Esophagus squamous epithelium (tissue), 5 donors: ENCODE data around the gene TTC31. TPM values are rescaled to one million over a fixed set of nuclear protein-coding genes. Genes with fewer than 3 reads are reported as not detected.

Experiments used
- DNase-seq: peaks from one replicate; lab custom pipeline; 2025; lab: John Stamatoyannopoulos, UW
- H3K27ac ChIP-seq, 4 donors: fragments of 200-600 bp; sonication (generic); one replicate each; pipeline ENCODE4 v1.5.1; 2016 to 2019; ENCODE audit warnings: mild to moderate bottlenecking in 1 of 4
- H3K27me3 ChIP-seq, 4 donors: fragments of 200-600 bp; sonication (generic); 1 replicate in 3 of 4; 2 replicates in 1 of 4; pipeline versions ENCODE4 v1.5.1 to v1.6.0; 2017 to 2021; ENCODE audit warnings: antibody characterized with exemption in 1 of 4
- H3K36me3 ChIP-seq, 3 donors: fragments of 200-600 bp; sonication (generic); one replicate each; pipeline ENCODE4 v1.5.1; 2016 to 2019
- H3K4me1 ChIP-seq, 3 donors: fragments of 200-600 bp; sonication (generic); one replicate each; pipeline ENCODE4 v1.5.1; 2017 to 2019
- H3K4me3 ChIP-seq, 4 donors: fragments of 200-600 bp; sonication (generic); 1 replicate in 3 of 4; 2 replicates in 1 of 4; pipeline ENCODE4 v1.5.1; 2016 to 2019; ENCODE audit warnings: mild to moderate bottlenecking in 2 of 4, moderate library complexity in 1 of 4
- H3K9me3 ChIP-seq, 3 donors: fragments of 200-600 bp; sonication (generic); one replicate each; pipeline ENCODE4 v1.5.1; 2016 to 2019
- CTCF ChIP-seq, 6 experiments: fragments of 450-650 bp in 4 of 6; fragments of 200-600 bp in 2 of 6; sonication (generic) in 2 of 6; IDR thresholded peaks; one replicate each; pipeline ENCODE4 v1.5.1; 2016 to 2019; ENCODE audit warnings: antibody characterized with exemption in 6 of 6, mild to moderate bottlenecking in 4 of 6, moderate library complexity in 4 of 6
- POLR2A ChIP-seq, 4 donors: fragments of 450-650 bp; IDR thresholded peaks; one replicate each; pipeline ENCODE4 v1.6.1; 2017; ENCODE audit warnings: antibody characterized with exemption in 4 of 4, mild to moderate bottlenecking in 4 of 4, moderate library complexity in 3 of 4
- WGBS, 2 donors: methylation state at CpG; one replicate each; pipeline ENCODE4 v1.1.5; 2018; 5-methylcytosine and 5-hydroxymethylcytosine counted together
- intact Hi-C: fragments of 100-400 bp; cut with DNase I; formaldehyde crosslinking; loops from one replicate; pipeline ENCODE4 v1.15.0; 2022
- total RNA-seq, 4 donors: library from RNA; depleted of rRNA; stranded (reverse); fragments of >200 nt; gene quantifications; one replicate each; pipeline ENCODE4 v1.1.0, GENCODE V29; 2016
- donor health status: DM: yes; HTN: yes; CAD: no.

The TTC31 gene
- total RNA-seq, 4 donors from 2014 or later = 11.2 to 27.7 (median 17.5) TPM

- 81 to 86% methylated on average over 9 of the region's 9 CpGs for WGBS, 2 donors
- Histone ChIP-seq H3K4me1 (peaks cover under 1 to 8% (median 2%) of the 10 kb centered on the region in 3 donors), H3K9me3 (no peaks in the 10 kb centered on the region), H3K27ac (no peak overlapping the region), H3K27me3 (no peaks in the 10 kb centered on the region), H3K4me3 (no peak overlapping the region), H3K36me3 (peaks cover 20 to 87% (median 21%) of the 10 kb centered on the region in 3 donors)
- TF ChIP-seq CTCF (IDR thresholded peaks at IDR 0.05) = no peak
- no peak for TF ChIP-seq POLR2A (IDR thresholded peaks at IDR 0.05)
- no peak for DNase-seq
- intact Hi-C loops = loop anchor here (10.0 kb wide), 1 partner anchor 96 kb away; no protein-coding TSS in a partner anchor
Observed at GRCh38 chr2:74488643-74489481, 6.0 kb downstream of the TTC31 start.

- no peak for DNase-seq
- intact Hi-C loops = loop anchor here (10.0 kb wide), 1 partner anchor 95 kb away; no protein-coding TSS in a partner anchor
- Histone ChIP-seq H3K9me3 (no peaks in the 10 kb centered on the region), H3K4me3 (no peak overlapping the region), H3K4me1 (no peaks in the 10 kb centered on the region), H3K27me3 (no peaks in the 10 kb centered on the region), H3K36me3 (peaks cover 20 to 94% (median 21%) of the 10 kb centered on the region in 3 donors), H3K27ac (no peak overlapping the region)
- TF ChIP-seq POLR2A (IDR thresholded peaks at IDR 0.05) (no peak), CTCF (IDR thresholded peaks at IDR 0.05) (no peak)
- WGBS, 2 donors = 93% methylated on average over 4 to 6 of the region's 9 CpGs
Observed at GRCh38 chr2:74489906-74490305, 7.0 kb downstream of the TTC31 start.

GRCh38 chr2:74491648-74492544 is 9.0 kb downstream of the TTC31 start:
- intact Hi-C loops = no loop called here
- TF ChIP-seq CTCF (IDR thresholded peaks at IDR 0.05) = no peak
- no peak for TF ChIP-seq POLR2A (IDR thresholded peaks at IDR 0.05)
- Histone ChIP-seq H3K27ac (no peak overlapping the region), H3K9me3 (no peaks in the 10 kb centered on the region), H3K36me3 (peaks cover 20 to 75% (median 21%) of the 10 kb centered on the region in 3 donors), H3K4me1 (no peaks in the 10 kb centered on the region), H3K4me3 (no peak overlapping the region), H3K27me3 (peaks cover 0 to 5% (median 0%) of the 10 kb centered on the region in 4 donors)
- no peak for DNase-seq
- WGBS, 2 donors = 88 to 92% methylated on average over 5 to 8 of the region's 12 CpGs

GRCh38 chr2:74493546-74493945 is 10.7 kb downstream of the TTC31 start:
- H3K27ac ChIP-seq = no peak overlapping the region
- H3K27me3 ChIP-seq = peaks cover 0 to 21% (median 7%) of the 10 kb centered on the region in 4 donors
- WGBS, 2 donors = 85% methylated on average over 3 of the region's 3 CpGs
- TF ChIP-seq CTCF (IDR thresholded peaks at IDR 0.05) (no peak), POLR2A (IDR thresholded peaks at IDR 0.05) (no peak)
- peaks cover 20 to 59% (median 21%) of the 10 kb centered on the region in 3 donors for H3K36me3 ChIP-seq
- intact Hi-C loops = no loop called here
- H3K9me3 ChIP-seq = no peaks in the 10 kb centered on the region
- no peak overlapping the region for H3K4me3 ChIP-seq
- no peak for DNase-seq
- peaks cover 10 to 14% (median 13%) of the 10 kb centered on the region in 3 donors for H3K4me1 ChIP-seq
